GM12873 (cell line): ENCODE results near the gene GRIK4.

Experiments
- TF ChIP-seq, protein P1 (sequence below): IDR thresholded peaks from 2 replicates; pipeline ENCODE4 v1.5.1; 2012; ENCODE audit warnings: low read depth, mild to moderate bottlenecking, moderate library complexity, low read length, control low read depth; ENCODE audit not compliant: insufficient read depth; ENCODE audit errors: missing control alignments

The GRIK4 gene

DNA sequence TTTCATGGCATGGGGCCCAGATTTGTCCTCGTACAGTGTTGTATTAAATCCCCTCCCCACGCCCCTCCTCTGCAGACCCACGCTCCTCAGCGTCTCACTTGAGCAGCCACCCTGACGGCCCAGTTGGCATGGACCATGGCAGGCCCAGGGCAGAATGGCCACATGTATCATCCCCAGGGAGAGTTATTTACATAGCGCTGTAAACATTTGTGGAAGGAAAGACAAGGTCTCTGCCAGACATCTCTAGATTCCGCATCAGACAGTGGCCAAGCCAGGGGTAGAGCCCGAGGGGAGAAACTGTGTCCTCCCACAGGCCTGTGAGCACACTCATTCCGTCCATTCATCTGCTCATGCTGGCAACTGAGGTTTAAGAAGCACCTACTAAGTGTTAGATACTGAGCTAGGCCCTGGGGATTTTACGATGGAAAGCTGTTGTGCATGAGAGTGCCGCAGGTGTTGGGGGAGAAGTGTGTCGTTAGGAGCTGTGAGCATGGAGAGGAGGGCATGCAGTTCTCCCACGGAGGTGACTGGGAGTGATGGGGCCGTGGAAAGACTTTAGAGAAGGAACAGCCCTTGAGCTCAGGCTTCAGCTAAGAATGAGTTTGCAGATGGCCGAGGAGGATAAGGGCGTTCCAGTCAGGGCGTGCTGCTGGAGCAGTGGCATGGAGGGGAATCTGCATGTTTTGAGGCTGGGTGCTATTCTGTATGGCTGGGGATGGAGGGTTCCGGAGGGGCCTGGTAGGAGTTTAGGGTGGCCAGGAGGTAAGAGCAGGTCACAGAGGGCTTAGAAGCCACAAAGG lies 94.9 kb downstream of the GRIK4 start:
- TF ChIP-seq, protein P1, sequence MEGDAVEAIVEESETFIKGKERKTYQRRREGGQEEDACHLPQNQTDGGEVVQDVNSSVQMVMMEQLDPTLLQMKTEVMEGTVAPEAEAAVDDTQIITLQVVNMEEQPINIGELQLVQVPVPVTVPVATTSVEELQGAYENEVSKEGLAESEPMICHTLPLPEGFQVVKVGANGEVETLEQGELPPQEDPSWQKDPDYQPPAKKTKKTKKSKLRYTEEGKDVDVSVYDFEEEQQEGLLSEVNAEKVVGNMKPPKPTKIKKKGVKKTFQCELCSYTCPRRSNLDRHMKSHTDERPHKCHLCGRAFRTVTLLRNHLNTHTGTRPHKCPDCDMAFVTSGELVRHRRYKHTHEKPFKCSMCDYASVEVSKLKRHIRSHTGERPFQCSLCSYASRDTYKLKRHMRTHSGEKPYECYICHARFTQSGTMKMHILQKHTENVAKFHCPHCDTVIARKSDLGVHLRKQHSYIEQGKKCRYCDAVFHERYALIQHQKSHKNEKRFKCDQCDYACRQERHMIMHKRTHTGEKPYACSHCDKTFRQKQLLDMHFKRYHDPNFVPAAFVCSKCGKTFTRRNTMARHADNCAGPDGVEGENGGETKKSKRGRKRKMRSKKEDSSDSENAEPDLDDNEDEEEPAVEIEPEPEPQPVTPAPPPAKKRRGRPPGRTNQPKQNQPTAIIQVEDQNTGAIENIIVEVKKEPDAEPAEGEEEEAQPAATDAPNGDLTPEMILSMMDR = no peak

DNA sequence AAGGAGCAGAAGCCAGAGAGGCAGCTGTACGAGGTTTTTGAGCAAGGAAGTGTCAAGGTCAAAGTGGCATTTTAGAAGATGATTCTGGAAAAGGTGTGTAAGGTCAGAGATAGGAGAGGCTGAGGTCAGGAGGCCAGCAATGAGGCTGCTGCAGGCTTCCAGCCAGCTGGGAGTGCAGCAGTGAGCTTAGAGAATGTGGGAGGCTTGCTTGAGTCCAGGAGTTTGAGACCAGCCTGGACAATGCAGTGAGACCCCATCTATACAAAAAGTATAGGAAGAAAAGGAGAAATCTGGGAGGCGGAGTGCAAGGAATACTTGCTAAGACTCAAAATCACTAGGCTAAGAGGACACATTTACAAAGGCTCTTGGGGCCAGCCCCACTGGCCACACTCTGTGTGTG lies 96.5 kb downstream of the GRIK4 start:
- TF ChIP-seq, protein P1 = no peak

DNA sequence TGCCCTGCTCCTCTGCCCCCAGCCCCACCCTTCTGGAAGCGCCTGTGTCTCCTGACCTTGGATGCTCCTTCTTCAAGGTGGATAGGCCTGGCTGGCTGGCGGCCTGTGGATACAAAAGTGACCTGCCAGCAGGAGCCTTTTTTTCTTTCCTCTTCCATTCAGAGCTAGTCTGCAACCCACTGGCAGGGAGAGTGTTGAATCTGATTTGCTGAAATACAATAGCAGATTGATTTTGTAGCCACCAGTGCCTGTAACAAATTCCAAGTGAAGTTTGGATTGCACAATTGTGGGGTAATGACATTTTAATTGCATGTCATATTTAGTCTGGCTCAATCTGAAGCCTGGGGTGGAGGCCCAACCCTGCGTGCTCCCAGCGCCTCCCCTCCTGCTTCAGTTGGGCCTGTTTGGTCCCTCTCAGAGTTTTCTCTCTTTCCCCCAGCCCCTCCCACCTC lies 97.2 kb downstream of the GRIK4 start:
- TF ChIP-seq, protein P1 = no peak

DNA sequence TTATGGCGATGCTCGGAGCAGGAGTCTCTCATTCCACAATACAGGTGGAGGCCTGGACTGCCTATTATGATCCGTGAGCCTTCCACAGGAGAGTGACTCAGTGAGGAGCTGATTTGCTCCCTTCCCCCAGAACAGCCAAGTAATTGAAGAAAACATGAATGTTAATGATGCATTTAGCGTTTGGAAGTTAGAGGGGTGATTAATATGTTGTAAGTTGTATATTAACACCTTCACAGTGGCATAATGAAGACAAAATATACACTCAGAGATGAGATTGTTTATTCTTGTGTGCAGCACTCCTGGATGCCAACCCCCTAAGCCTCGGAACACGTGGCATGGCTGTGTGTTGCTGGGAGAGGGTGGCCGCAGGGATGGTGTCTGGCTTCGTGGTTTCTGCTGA lies 98.6 kb downstream of the GRIK4 start:
- TF ChIP-seq, protein P1 = no peak

DNA sequence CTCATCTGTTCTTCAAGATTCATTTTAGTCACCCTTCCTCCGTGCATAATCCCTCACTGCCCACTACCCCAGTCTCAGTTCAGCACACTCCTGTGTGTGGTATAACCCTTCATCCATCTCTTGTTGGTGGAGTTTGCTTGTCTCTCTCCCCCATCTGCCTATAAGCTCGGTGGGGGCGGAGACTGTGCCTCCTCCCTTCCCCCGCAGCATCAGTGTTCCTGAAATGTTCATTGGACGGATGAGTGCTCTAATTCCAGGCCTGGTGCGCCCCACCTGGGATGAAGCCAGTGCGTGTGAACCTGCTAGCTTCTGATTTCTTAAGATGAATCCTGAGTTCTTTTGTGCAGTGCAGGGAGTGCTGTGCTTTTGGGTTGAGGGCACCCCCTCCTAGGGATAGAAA lies 100.0 kb downstream of the GRIK4 start:
- TF ChIP-seq, protein P1 = no peak

DNA sequence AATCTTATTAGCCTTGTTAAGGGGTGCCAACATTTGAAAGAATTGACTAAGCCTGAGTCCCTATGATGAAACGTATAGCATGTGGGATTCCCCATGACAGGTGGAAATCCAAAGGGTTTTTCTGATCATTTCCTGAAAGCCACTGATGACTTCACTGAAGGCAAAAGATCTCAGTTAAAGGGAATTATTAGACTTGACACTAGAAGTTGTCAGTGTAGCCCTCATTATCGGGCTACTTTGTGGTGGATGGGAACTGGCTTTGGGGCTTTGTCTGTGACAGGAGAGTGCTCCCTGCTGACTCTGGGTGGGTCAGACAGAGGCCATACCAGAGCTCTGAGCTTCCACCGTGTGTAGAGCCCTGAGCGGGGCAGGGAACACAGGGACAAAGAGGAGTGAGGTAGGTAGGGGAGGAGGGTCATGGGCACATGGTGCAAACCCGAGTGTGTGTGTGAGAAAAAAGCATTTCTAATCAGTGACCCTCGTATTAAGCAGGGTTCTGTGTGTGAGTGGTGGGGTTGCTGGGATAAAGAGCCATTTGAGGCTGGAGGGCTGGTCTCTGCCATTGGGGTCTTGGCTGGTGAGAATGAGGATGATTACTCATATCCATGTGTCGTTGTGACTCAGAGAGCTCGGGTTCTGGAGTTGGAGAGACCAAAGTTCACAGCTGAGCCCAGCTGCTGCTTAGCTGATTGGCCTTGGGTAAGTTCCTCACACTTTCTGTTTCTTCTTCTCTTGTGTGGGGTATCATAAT lies 101.1 kb downstream of the GRIK4 start:
- TF ChIP-seq, protein P1 = no peak

DNA sequence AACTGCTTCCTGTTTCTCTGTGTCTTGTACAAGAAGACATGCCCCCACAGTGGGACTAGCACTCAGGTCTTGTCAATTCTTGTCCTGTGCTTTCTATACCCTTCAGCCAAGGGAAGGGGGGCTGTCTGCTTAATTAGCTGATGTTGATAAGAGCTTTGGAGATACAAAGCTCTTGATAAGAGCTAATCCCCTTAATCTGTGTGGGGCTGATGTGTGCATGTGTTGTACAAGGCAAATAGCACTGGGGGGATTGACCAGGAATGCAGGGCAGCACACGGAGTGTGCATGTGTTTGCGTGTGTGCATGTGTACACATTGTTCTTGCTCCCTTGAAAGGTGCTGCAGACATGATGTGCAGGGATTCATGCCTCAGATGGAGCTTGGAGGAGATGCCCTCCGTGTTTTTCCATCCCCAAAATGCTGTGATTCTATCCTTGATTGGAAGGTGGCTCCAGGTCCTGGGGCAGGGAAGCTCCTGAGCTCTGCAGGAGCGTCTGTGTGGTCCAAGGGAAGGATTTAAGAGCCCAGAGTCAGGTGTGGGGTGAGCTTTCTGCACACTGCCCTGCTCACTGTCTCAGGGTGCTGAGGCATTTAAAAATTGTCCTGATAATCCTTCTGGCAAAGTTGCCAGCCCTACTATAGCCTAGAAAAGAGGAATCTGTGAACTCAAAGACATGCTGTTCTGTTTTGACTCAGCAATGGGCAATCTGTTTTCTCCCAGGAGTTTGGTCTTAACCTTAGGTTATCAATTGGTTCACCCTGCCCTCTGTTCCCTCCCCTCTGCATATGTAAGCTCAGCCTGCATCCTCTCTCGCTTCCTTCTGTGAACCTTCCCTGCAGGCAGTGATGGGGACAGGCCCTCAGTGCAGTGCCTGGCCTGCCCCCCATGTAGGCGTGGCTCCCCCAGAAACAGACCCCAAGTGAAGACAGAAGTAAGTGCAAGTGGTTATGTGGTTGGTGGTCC lies 102.0 kb downstream of the GRIK4 start:
- TF ChIP-seq, protein P1 = no peak
